HL-60 (cell line): Measurements from ENCODE around the gene MUTYH.

Experiments
- DNase-seq, 2 experiments: peaks; one replicate each; pipeline ENCODE4 v3.0.0-alpha.2; 2010 to 2020; ENCODE audit warnings: low read depth in 1 of 2, low spot score in 1 of 2
- H3K27ac ChIP-seq: fragments of 250-450 bp; sonication (Bioruptor Pico); replicated peaks from 2 replicates; pipeline ENCODE4 v1.5.1; 2020; ENCODE audit warnings: mild to moderate bottlenecking, moderate library complexity
- H3K27me3 ChIP-seq: fragments of 250-450 bp; sonication (Bioruptor Pico); 2 replicates; pipeline ENCODE4 v1.5.1; 2021; ENCODE audit warnings: mild to moderate bottlenecking, moderate library complexity; ENCODE audit not compliant: insufficient read depth, poor library complexity, severe bottlenecking
- H3K4me3 ChIP-seq: replicated peaks from 2 replicates; pipeline ENCODE4 v1.5.1; 2011; ENCODE audit warnings: mild to moderate bottlenecking, control low read depth, low read length; ENCODE audit not compliant: insufficient read depth
- GABPA ChIP-seq: IDR thresholded peaks from 2 replicates; pipeline ENCODE4 v1.6.1; 2012; ENCODE audit warnings: low read depth
- POLR2AphosphoS5 ChIP-seq: IDR thresholded peaks from 2 replicates; pipeline ENCODE4 v1.6.1; 2012; ENCODE audit warnings: low read depth
- SPI1 ChIP-seq: IDR thresholded peaks from 2 replicates; pipeline ENCODE4 v1.6.1; 2012; ENCODE audit warnings: low read depth, mild to moderate bottlenecking, borderline replicate concordance
- TF ChIP-seq, protein P1 (sequence below): IDR thresholded peaks from 2 replicates; pipeline ENCODE4 v1.6.1; 2012; ENCODE audit warnings: low read depth; ENCODE audit not compliant: insufficient replicate concordance
- TF ChIP-seq, protein P2 (sequence below): IDR thresholded peaks from one replicate; pipeline ENCODE4 v1.5.1; 2011; ENCODE audit warnings: low read length, control low read depth, inconsistent platforms; ENCODE audit not compliant: insufficient read depth

MUTYH gene

GRCh38 chr1:45303520-45304310 lies 36.5 kb downstream of the MUTYH start:
- peak; percentile 88 to 97 for DNase-seq
- no peaks in the 10 kb centered on the region for H3K27me3 ChIP-seq
- TF ChIP-seq POLR2AphosphoS5 (peak; percentile 81), GABPA (peak; percentile 71), SPI1 (no peak)
- TF ChIP-seq, protein P1, sequence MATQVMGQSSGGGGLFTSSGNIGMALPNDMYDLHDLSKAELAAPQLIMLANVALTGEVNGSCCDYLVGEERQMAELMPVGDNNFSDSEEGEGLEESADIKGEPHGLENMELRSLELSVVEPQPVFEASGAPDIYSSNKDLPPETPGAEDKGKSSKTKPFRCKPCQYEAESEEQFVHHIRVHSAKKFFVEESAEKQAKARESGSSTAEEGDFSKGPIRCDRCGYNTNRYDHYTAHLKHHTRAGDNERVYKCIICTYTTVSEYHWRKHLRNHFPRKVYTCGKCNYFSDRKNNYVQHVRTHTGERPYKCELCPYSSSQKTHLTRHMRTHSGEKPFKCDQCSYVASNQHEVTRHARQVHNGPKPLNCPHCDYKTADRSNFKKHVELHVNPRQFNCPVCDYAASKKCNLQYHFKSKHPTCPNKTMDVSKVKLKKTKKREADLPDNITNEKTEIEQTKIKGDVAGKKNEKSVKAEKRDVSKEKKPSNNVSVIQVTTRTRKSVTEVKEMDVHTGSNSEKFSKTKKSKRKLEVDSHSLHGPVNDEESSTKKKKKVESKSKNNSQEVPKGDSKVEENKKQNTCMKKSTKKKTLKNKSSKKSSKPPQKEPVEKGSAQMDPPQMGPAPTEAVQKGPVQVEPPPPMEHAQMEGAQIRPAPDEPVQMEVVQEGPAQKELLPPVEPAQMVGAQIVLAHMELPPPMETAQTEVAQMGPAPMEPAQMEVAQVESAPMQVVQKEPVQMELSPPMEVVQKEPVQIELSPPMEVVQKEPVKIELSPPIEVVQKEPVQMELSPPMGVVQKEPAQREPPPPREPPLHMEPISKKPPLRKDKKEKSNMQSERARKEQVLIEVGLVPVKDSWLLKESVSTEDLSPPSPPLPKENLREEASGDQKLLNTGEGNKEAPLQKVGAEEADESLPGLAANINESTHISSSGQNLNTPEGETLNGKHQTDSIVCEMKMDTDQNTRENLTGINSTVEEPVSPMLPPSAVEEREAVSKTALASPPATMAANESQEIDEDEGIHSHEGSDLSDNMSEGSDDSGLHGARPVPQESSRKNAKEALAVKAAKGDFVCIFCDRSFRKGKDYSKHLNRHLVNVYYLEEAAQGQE, result no peak
- TF ChIP-seq, protein P2, sequence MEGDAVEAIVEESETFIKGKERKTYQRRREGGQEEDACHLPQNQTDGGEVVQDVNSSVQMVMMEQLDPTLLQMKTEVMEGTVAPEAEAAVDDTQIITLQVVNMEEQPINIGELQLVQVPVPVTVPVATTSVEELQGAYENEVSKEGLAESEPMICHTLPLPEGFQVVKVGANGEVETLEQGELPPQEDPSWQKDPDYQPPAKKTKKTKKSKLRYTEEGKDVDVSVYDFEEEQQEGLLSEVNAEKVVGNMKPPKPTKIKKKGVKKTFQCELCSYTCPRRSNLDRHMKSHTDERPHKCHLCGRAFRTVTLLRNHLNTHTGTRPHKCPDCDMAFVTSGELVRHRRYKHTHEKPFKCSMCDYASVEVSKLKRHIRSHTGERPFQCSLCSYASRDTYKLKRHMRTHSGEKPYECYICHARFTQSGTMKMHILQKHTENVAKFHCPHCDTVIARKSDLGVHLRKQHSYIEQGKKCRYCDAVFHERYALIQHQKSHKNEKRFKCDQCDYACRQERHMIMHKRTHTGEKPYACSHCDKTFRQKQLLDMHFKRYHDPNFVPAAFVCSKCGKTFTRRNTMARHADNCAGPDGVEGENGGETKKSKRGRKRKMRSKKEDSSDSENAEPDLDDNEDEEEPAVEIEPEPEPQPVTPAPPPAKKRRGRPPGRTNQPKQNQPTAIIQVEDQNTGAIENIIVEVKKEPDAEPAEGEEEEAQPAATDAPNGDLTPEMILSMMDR, result peak; percentile 25
- H3K27ac ChIP-seq, result peak overlapping the region; percentile 94
- H3K4me3 ChIP-seq, result peak overlapping the region; percentile 62

GRCh38 chr1:45302505-45303150 lies 37.6 kb downstream of the MUTYH start:
- no peak for TF ChIP-seq SPI1
- DNase-seq, result no peak
- H3K27ac ChIP-seq, result peak overlapping the region; percentile 74

GRCh38 chr1:45300669-45300997 lies 39.6 kb downstream of the MUTYH start:
- H3K27ac ChIP-seq, result no peak overlapping the region
- TF ChIP-seq GABPA (no peak), SPI1 (no peak), POLR2AphosphoS5 (no peak)
- TF ChIP-seq, protein P2, result no peak
- H3K4me3 ChIP-seq, result no peak overlapping the region
- no peaks in the 10 kb centered on the region for H3K27me3 ChIP-seq
- DNase-seq, result no peak

More at GRCh38 chr1:45302505-45303150, 37.6 kb downstream of the MUTYH start:
- no peaks in the 10 kb centered on the region for H3K27me3 ChIP-seq
- H3K4me3 ChIP-seq, result peak overlapping the region; percentile 62

DNA sequence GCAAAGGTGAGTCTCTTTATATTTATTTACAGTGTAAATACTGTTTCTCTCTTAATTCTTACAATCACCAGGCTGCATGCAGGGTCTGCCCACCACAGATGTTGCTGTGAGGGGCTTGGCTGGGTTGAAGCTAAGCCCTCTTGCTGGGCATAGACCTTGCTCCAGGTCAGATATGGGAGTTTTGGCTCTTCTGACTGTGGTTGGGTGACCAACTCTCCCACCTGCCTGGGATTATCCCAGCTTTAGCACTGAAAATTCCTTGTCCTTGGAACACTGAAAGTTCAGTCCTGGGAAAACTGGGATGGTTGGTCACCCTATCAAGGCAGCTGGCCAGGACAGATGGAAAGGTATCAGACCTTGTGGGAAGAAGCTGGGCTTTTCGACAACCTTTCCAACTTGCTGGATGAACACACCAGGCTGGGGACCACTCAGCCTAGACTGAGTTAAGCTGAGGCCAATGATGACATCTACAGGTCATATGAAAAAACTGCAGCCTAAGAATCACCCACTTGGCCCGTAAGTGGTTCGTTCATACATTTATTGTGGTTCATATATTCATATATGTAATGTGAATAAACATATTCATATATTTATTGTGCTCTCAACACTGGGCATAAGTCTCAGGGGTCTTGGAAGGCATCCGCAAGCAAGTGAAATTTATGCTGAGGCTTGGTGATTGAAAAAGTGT lies 40.1 kb downstream of the MUTYH start:
- no peak overlapping the region for H3K4me3 ChIP-seq
- H3K27me3 ChIP-seq, result no peaks in the 10 kb centered on the region
- DNase-seq, result peak; percentile 38 to 50
- H3K27ac ChIP-seq, result no peak overlapping the region
- TF ChIP-seq, protein P2, result peak; percentile 79
- TF ChIP-seq, protein P1, result no peak
- TF ChIP-seq GABPA, result no peak
- TF ChIP-seq SPI1, result no peak
- no peak for TF ChIP-seq POLR2AphosphoS5
